GM12878 (cell line): Measurements from ENCODE around the gene MARVELD3. TPM values are rescaled to one million over a fixed set of nuclear protein-coding genes. Genes with fewer than 3 reads are reported as not detected.
"Not testable (repeated sequence)": the region's sequence is repeated elsewhere in the genome, so short reads cannot be mapped to it uniquely, and the experiment has no call there.

Experiments used
- ATAC-seq: fragments of 200-7000 bp; cut with Tn5 transposase; 3 replicates; pipeline ENCODE4 v1.9.1; 2020; ENCODE audit warnings: mild to moderate bottlenecking, moderate library complexity
- BruUV-seq: library from RNA; stranded (reverse); fragments of 400-500 nt; replicated peaks from 2 replicates; lab custom pipeline; 2021; lab: Mats Ljungman, UMichigan
- CTCF ChIA-PET: fragments of 300-600 bp; sonication (Branson Sonifier 250); formaldehyde crosslinking; extraction: SDS; loops from one replicate; lab custom pipeline; 2021; ENCODE audit warnings: inconsistent platforms; lab: Yijun Ruan, JAX
- POLR2A ChIA-PET: fragments of 350-600 bp; formaldehyde crosslinking; extraction: SDS; loops from one replicate; lab custom pipeline; 2021; ENCODE audit warnings: inconsistent platforms; lab: Charles Lee
- RAD21 ChIA-PET: fragments of 300-600 bp; sonication (Branson Sonifier 250); formaldehyde crosslinking; loops from one replicate; lab custom pipeline; 2023; ENCODE audit warnings: antibody characterized with exemption; ENCODE audit not compliant: unreplicated experiment; lab: Charles Lee
- SMC1A ChIA-PET: fragments of 300-600 bp; sonication (Branson Sonifier 250); formaldehyde crosslinking; loops from one replicate; lab custom pipeline; 2023; ENCODE audit not compliant: unreplicated experiment, uncharacterized antibody; lab: Charles Lee
- DNase-seq: peaks from one replicate; pipeline ENCODE4 v3.0.0-alpha.2; 2011; ENCODE audit warnings: low read depth, low spot score
- FAIRE-seq: peaks from 3 replicates; lab custom pipeline; 2011; peaks lifted over from hg19 to GRCh38; lab: Jason Lieb, UNC
- H2AFZ ChIP-seq: 2 replicates; pipeline ENCODE4 v1.6.0; 2011; ENCODE audit warnings: low read depth, low read length, control low read depth; ENCODE audit not compliant: control insufficient read depth
- H3K27ac ChIP-seq: 2 replicates; pipeline ENCODE4 v1.5.1; 2011; ENCODE audit warnings: control low read depth; ENCODE audit not compliant: control insufficient read depth, insufficient read depth
- H3K27me3 ChIP-seq, 2 experiments: replicated peaks in 1 of 2; 2 replicates each; pipeline versions ENCODE4 v1.6.0 to v1.6.1; 2011; ENCODE audit warnings: low read length in 1 of 2; ENCODE audit not compliant: control insufficient read depth in 2 of 2, insufficient read depth in 2 of 2
- H3K36me3 ChIP-seq, 2 experiments: 2 replicates each; pipeline ENCODE4 v1.5.1; 2011; ENCODE audit warnings: low read length in 1 of 2; ENCODE audit not compliant: control insufficient read depth in 2 of 2, insufficient read depth in 2 of 2
- H3K4me1 ChIP-seq: 2 replicates; pipeline ENCODE4 v1.6.1; 2011; ENCODE audit warnings: mild to moderate bottlenecking, low read length, moderate library complexity, mixed read lengths; ENCODE audit not compliant: control insufficient read depth, insufficient read depth
- H3K4me2 ChIP-seq: 2 replicates; pipeline ENCODE4 v1.6.0; 2011; ENCODE audit warnings: control low read depth; ENCODE audit not compliant: control insufficient read depth, insufficient read depth
- H3K4me3 ChIP-seq: fragments of 200-600 bp; sonication (generic); 2 replicates; pipeline ENCODE4 v1.5.1; 2016
- H3K79me2 ChIP-seq: 2 replicates; pipeline ENCODE4 v1.6.0; 2011; ENCODE audit warnings: low read length; ENCODE audit not compliant: control insufficient read depth, insufficient read depth
- H3K9ac ChIP-seq: 2 replicates; pipeline ENCODE4 v1.8.0; 2011; ENCODE audit warnings: low read length, control low read depth, mixed read lengths; ENCODE audit not compliant: control insufficient read depth, insufficient read depth
- H3K9me3 ChIP-seq: replicated peaks from 3 replicates; pipeline ENCODE4 v1.5.1; 2011; ENCODE audit warnings: mild to moderate bottlenecking, low read length; ENCODE audit not compliant: control insufficient read depth, insufficient read depth
- H4K20me1 ChIP-seq: 2 replicates; pipeline ENCODE4 v1.6.0; 2011; ENCODE audit not compliant: control insufficient read depth, insufficient read depth
- WGBS: methylation state at CpG from one replicate; pipeline ENCODE4 v1.1.6; 2016; ENCODE audit warnings: low lambda C conversion rate; ENCODE audit not compliant: insufficient replicate concordance, insufficient coverage; ENCODE audit errors: missing lambda C conversion rate; 5-methylcytosine and 5-hydroxymethylcytosine counted together
- in situ Hi-C: fragments of 300-500 bp; cut with MboI; formaldehyde crosslinking; loops from 9 replicates; pipeline ENCODE4 v1.14.3; 2018; ENCODE audit warnings: mixed read lengths
- intact Hi-C: fragments of 100-400 bp; cut with micrococcal nuclease; formaldehyde crosslinking; loops from one replicate; pipeline ENCODE4 v1.14.2; 2022; ENCODE audit not compliant: unreplicated experiment
- polyA plus RNA-seq, 11 experiments: library from polyadenylated mRNA; depleted of rRNA in 4 of 11; unstranded in 6 of 11; stranded (reverse) in 5 of 11; fragments of >200 nt; fragmentation: Nextera tagmentation in 4 of 11; fragmentation: Illumina TruSeq in 1 of 11; extraction: Ambion mirVana in 4 of 11; extraction: Trizol in 1 of 11; gene quantifications; 1 replicate in 1 of 11; 2 replicates in 10 of 11; pipeline versions ENCODE4 v1.2.1 to v1.2.3, GENCODE V29; 2011 to 2016; ENCODE audit warnings: inconsistent platforms in 2 of 11, missing spikeins in 2 of 11, low read depth in 1 of 11
- small RNA-seq: library from RNA; depleted of rRNA; stranded (forward); fragments of <200 nt; gene quantifications from one replicate; pipeline ENCODE3, GENCODE V24; 2014
- total RNA-seq, 4 experiments: library from RNA; depleted of rRNA in 3 of 4; stranded (reverse); fragments of >200 nt in 3 of 4; fragmentation: Illumina TruSeq in 1 of 4; extraction: Trizol in 1 of 4; gene quantifications; 2 replicates each; pipeline versions ENCODE4 v1.2.1 to v1.2.3, GENCODE V29; 2013 to 2021

MARVELD3 gene
- total and polyA plus RNA-seq, 10 of the 15 experiments (the other 5 are each of a cell fraction or from before 2014, with no cell fraction given): 0.03 to 0.18 (median 0.09) TPM; not detected in 4

GRCh38 chr16:71684280-71684679 lies 58.3 kb downstream of the MARVELD3 start:
- H3K9ac ChIP-seq, SMC1A ChIA-PET, H3K9me3 ChIP-seq, BruUV-seq, in situ Hi-C loops, ATAC-seq, H2AFZ ChIP-seq, H3K27ac ChIP-seq, H3K4me1 ChIP-seq, DNase-seq, H3K27me3 ChIP-seq, H3K79me2 ChIP-seq, H4K20me1 ChIP-seq, FAIRE-seq, H3K4me2 ChIP-seq, H3K36me3 ChIP-seq, POLR2A ChIA-PET, H3K4me3 ChIP-seq, RAD21 ChIA-PET: not testable (repeated sequence)
- 98% methylated on average over 12 of the region's 12 CpGs for WGBS
- CTCF ChIA-PET: interaction anchor here (1.0 kb wide), 1 partner anchor 277 kb away, joined by 4 read pairs; no protein-coding TSS in a partner anchor
- intact Hi-C loops: loop anchor here (10.0 kb wide), 1 partner anchor 281 kb away; no protein-coding TSS in a partner anchor

Small RNAs within 50 kb of the gene (small RNA-seq; reads per million reads assigned to genes)
- not detected for gene RNU6-208P

Other genes with a start within 250 kb of the MARVELD3 start
Only the 7 nearest of the 8 such genes appear.
- gene TLE7, start 184.1 kb upstream of the MARVELD3 start, total RNA-seq (2014; rRNA removed): not detected in 2 replicates
- gene TLE7, start 184.1 kb upstream of the MARVELD3 start, total RNA-seq (2014; rRNA removed; fragmentation: Illumina TruSeq; extraction: Trizol): not detected in 2 replicates
- gene TLE7, start 184.1 kb upstream of the MARVELD3 start, total RNA-seq (2021): not detected in 2 replicates
- gene TLE7, start 184.1 kb upstream of the MARVELD3 start, polyA plus RNA-seq (2011; rRNA removed): not detected in 2 replicates
- gene TLE7, start 184.1 kb upstream of the MARVELD3 start, polyA plus RNA-seq (2014; fragmentation: Illumina TruSeq; extraction: Trizol): not detected in 2 replicates
- gene TLE7, start 184.1 kb upstream of the MARVELD3 start, polyA plus RNA-seq (2014; fragmentation: Nextera tagmentation; extraction: Ambion mirVana): not detected
- gene TLE7, start 184.1 kb upstream of the MARVELD3 start, polyA plus RNA-seq (2014; rRNA removed): not detected in 2 replicates
- gene TLE7, start 184.1 kb upstream of the MARVELD3 start, polyA plus RNA-seq (2016; fragmentation: Nextera tagmentation; extraction: Ambion mirVana): not detected
- gene ZNF23, start 163.9 kb upstream of the MARVELD3 start, total RNA-seq (2014; rRNA removed): 6.8 and 7.1 TPM in 2 replicates
- gene ZNF23, start 163.9 kb upstream of the MARVELD3 start, total RNA-seq (2014; rRNA removed; fragmentation: Illumina TruSeq; extraction: Trizol): 11.5 and 12.0 TPM in 2 replicates
- gene ZNF23, start 163.9 kb upstream of the MARVELD3 start, total RNA-seq (2021): 7.6 and 10.2 TPM in 2 replicates
- 9.9 and 13.9 TPM in 2 replicates for gene ZNF23, start 163.9 kb upstream of the MARVELD3 start, polyA plus RNA-seq (2011; rRNA removed)
- 11.3 and 13.4 TPM in 2 replicates for gene ZNF23, start 163.9 kb upstream of the MARVELD3 start, polyA plus RNA-seq (2014; fragmentation: Illumina TruSeq; extraction: Trizol)
- 1 to 10 TPM; 3.6 to 4.8 TPM for gene ZNF23, start 163.9 kb upstream of the MARVELD3 start, polyA plus RNA-seq (2014; fragmentation: Nextera tagmentation; extraction: Ambion mirVana)
- 7.0 and 9.3 TPM in 2 replicates for gene ZNF23, start 163.9 kb upstream of the MARVELD3 start, polyA plus RNA-seq (2014; rRNA removed)
- gene ZNF23, start 163.9 kb upstream of the MARVELD3 start, polyA plus RNA-seq (2016; fragmentation: Nextera tagmentation; extraction: Ambion mirVana): 1 to 10 TPM; 7.4 to 8.2 TPM
- 2.0 and 3.5 TPM in 2 replicates for gene ZNF19, start 136.9 kb upstream of the MARVELD3 start, total RNA-seq (2014; rRNA removed)
- 3.0 TPM in 2 replicates for gene ZNF19, start 136.9 kb upstream of the MARVELD3 start, total RNA-seq (2014; rRNA removed; fragmentation: Illumina TruSeq; extraction: Trizol)
- gene ZNF19, start 136.9 kb upstream of the MARVELD3 start, total RNA-seq (2021): 2.1 and 2.3 TPM in 2 replicates
- 3.3 and 3.6 TPM in 2 replicates for gene ZNF19, start 136.9 kb upstream of the MARVELD3 start, polyA plus RNA-seq (2011; rRNA removed)
- gene ZNF19, start 136.9 kb upstream of the MARVELD3 start, polyA plus RNA-seq (2014; fragmentation: Illumina TruSeq; extraction: Trizol): 2.0 and 4.7 TPM in 2 replicates
- gene ZNF19, start 136.9 kb upstream of the MARVELD3 start, polyA plus RNA-seq (2014; fragmentation: Nextera tagmentation; extraction: Ambion mirVana): 1 to 10 TPM; 1.5 TPM
- 1.0 and 1.4 TPM in 2 replicates for gene ZNF19, start 136.9 kb upstream of the MARVELD3 start, polyA plus RNA-seq (2014; rRNA removed)
- gene ZNF19, start 136.9 kb upstream of the MARVELD3 start, polyA plus RNA-seq (2016; fragmentation: Nextera tagmentation; extraction: Ambion mirVana): 1 to 10 TPM; 1.3 to 3.0 TPM
- 0.90 and 1.0 TPM in 2 replicates for gene CHST4, start 99.8 kb upstream of the MARVELD3 start, total RNA-seq (2014; rRNA removed)
- gene CHST4, start 99.8 kb upstream of the MARVELD3 start, total RNA-seq (2014; rRNA removed; fragmentation: Illumina TruSeq; extraction: Trizol): 0.55 and 0.67 TPM in 2 replicates
- 0.82 and 1.1 TPM in 2 replicates for gene CHST4, start 99.8 kb upstream of the MARVELD3 start, total RNA-seq (2021)
- 0.09 and 0.10 TPM in 2 replicates for gene CHST4, start 99.8 kb upstream of the MARVELD3 start, polyA plus RNA-seq (2011; rRNA removed)
- gene CHST4, start 99.8 kb upstream of the MARVELD3 start, polyA plus RNA-seq (2014; fragmentation: Illumina TruSeq; extraction: Trizol): 0.57 and 0.60 TPM in 2 replicates
- 1 to 10 TPM in 1 of 2 experiments, under 1 TPM in 1; 0.60 to 1.4 TPM for gene CHST4, start 99.8 kb upstream of the MARVELD3 start, polyA plus RNA-seq (2014; fragmentation: Nextera tagmentation; extraction: Ambion mirVana)
- 0.50 and 0.81 TPM in 2 replicates for gene CHST4, start 99.8 kb upstream of the MARVELD3 start, polyA plus RNA-seq (2014; rRNA removed)
- gene CHST4, start 99.8 kb upstream of the MARVELD3 start, polyA plus RNA-seq (2016; fragmentation: Nextera tagmentation; extraction: Ambion mirVana): 1 to 10 TPM; 1.2 to 1.7 TPM
- 0.05 TPM in 1 of 2 replicates, not detected in the other for gene TAT, start 49.1 kb upstream of the MARVELD3 start, total RNA-seq (2014; rRNA removed)
- 0.04 TPM in 1 of 2 replicates, not detected in the other for gene TAT, start 49.1 kb upstream of the MARVELD3 start, total RNA-seq (2014; rRNA removed; fragmentation: Illumina TruSeq; extraction: Trizol)
- gene TAT, start 49.1 kb upstream of the MARVELD3 start, total RNA-seq (2021): 0.44 and 0.51 TPM in 2 replicates
- gene TAT, start 49.1 kb upstream of the MARVELD3 start, polyA plus RNA-seq (2011; rRNA removed): not detected in 2 replicates
- 0.01 TPM in 1 of 2 replicates, not detected in the other for gene TAT, start 49.1 kb upstream of the MARVELD3 start, polyA plus RNA-seq (2014; fragmentation: Illumina TruSeq; extraction: Trizol)
- gene TAT, start 49.1 kb upstream of the MARVELD3 start, polyA plus RNA-seq (2014; fragmentation: Nextera tagmentation; extraction: Ambion mirVana): under 1 TPM; 0.06 to 0.11 TPM
- not detected in 2 replicates for gene TAT, start 49.1 kb upstream of the MARVELD3 start, polyA plus RNA-seq (2014; rRNA removed)
- gene TAT, start 49.1 kb upstream of the MARVELD3 start, polyA plus RNA-seq (2016; fragmentation: Nextera tagmentation; extraction: Ambion mirVana): under 1 TPM in 1 of 2 experiments, not detected in 1; 0.19 TPM
- 7.2 and 8.9 TPM in 2 replicates for gene PHLPP2, start 98.5 kb downstream of the MARVELD3 start, total RNA-seq (2014; rRNA removed)
- 6.7 and 7.0 TPM in 2 replicates for gene PHLPP2, start 98.5 kb downstream of the MARVELD3 start, total RNA-seq (2014; rRNA removed; fragmentation: Illumina TruSeq; extraction: Trizol)
- 10.8 and 13.2 TPM in 2 replicates for gene PHLPP2, start 98.5 kb downstream of the MARVELD3 start, total RNA-seq (2021)
- gene PHLPP2, start 98.5 kb downstream of the MARVELD3 start, polyA plus RNA-seq (2011; rRNA removed): 7.6 and 8.3 TPM in 2 replicates
- 9.3 and 9.9 TPM in 2 replicates for gene PHLPP2, start 98.5 kb downstream of the MARVELD3 start, polyA plus RNA-seq (2014; fragmentation: Illumina TruSeq; extraction: Trizol)
- 1 to 10 TPM; 1.0 to 3.0 TPM for gene PHLPP2, start 98.5 kb downstream of the MARVELD3 start, polyA plus RNA-seq (2014; fragmentation: Nextera tagmentation; extraction: Ambion mirVana)
- 8.2 and 8.5 TPM in 2 replicates for gene PHLPP2, start 98.5 kb downstream of the MARVELD3 start, polyA plus RNA-seq (2014; rRNA removed)
- gene PHLPP2, start 98.5 kb downstream of the MARVELD3 start, polyA plus RNA-seq (2016; fragmentation: Nextera tagmentation; extraction: Ambion mirVana): 1 to 10 TPM; 3.2 to 3.8 TPM
- gene AP1G1, start 182.7 kb downstream of the MARVELD3 start, total RNA-seq (2014; rRNA removed): 52.4 and 55.5 TPM in 2 replicates
- gene AP1G1, start 182.7 kb downstream of the MARVELD3 start, total RNA-seq (2014; rRNA removed; fragmentation: Illumina TruSeq; extraction: Trizol): 44.7 and 50.7 TPM in 2 replicates
- 66.5 and 66.8 TPM in 2 replicates for gene AP1G1, start 182.7 kb downstream of the MARVELD3 start, total RNA-seq (2021)
- 74.2 and 83.7 TPM in 2 replicates for gene AP1G1, start 182.7 kb downstream of the MARVELD3 start, polyA plus RNA-seq (2011; rRNA removed)
- 61.8 and 72.6 TPM in 2 replicates for gene AP1G1, start 182.7 kb downstream of the MARVELD3 start, polyA plus RNA-seq (2014; fragmentation: Illumina TruSeq; extraction: Trizol)
- gene AP1G1, start 182.7 kb downstream of the MARVELD3 start, polyA plus RNA-seq (2014; fragmentation: Nextera tagmentation; extraction: Ambion mirVana): 1 to 10 TPM; 5.9 to 8.4 TPM
- gene AP1G1, start 182.7 kb downstream of the MARVELD3 start, polyA plus RNA-seq (2014; rRNA removed): 42.2 and 50.9 TPM in 2 replicates
- 10 to 100 TPM; 35.1 to 35.7 TPM for gene AP1G1, start 182.7 kb downstream of the MARVELD3 start, polyA plus RNA-seq (2016; fragmentation: Nextera tagmentation; extraction: Ambion mirVana)